Liver (tissue), 3 donors: ENCODE data around the gene JAM3.

ENCODE experiments used
- CTCF ChIP-seq: fragments of 150-350 bp; IDR thresholded peaks from 2 replicates; pipeline ENCODE4 v1.5.1; 2017; ENCODE audit warnings: improper control_type of control experiment, low read depth, low read length; ENCODE audit not compliant: missing input control
- GABPA ChIP-seq, 2 donors: IDR thresholded peaks in 1 of 2; conservative IDR thresholded peaks in 1 of 2; 2 replicates each; pipeline ENCODE4 v1.6.1; 2016; ENCODE audit warnings: antibody characterized with exemption in 2 of 2, mild to moderate bottlenecking in 1 of 2, moderate library complexity in 1 of 2
- donor health status: healthy.
- donor health status: healthy.

GRCh38 chr11:134159652-134160051 is 90.8 kb downstream of the JAM3 start:
- TF ChIP-seq CTCF (no peak), GABPA (IDR thresholded peaks at IDR 0.05 in 1 of 2, conservative IDR thresholded peaks at IDR 0.05 in 1 of 2) (no peak)
